ENCODE data around the gene SLC8B1.

SLC8B1 gene

DNA sequence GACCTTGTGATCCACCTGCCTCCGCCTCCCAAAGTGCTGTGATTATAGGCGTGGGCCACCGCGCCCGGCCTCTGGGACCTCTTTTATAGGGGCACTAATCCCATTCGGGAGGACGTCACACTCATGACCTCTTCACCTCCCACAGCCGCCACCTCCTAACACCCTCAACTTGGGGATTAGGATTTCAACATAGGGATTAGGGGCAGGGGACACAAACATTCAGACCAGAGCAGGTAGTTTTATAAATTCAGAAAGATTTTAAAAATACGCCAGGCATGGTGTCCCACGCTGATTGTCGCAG is 64.2 kb downstream of the SLC8B1 start:
- no peak for DNase-seq (ENCODE audit: low read depth in 2 of 2)

- no peak for DNase-seq (ENCODE audit: low read depth in 2 of 2)
These were observed 65.5 kb downstream of the SLC8B1 start for GRCh38 chr12:113269257-113269943.

- DNase-seq (ENCODE audit: low read depth in 2 of 2): no peak
These were observed 66.3 kb downstream of the SLC8B1 start for GRCh38 chr12:113268621-113269020.

DNA sequence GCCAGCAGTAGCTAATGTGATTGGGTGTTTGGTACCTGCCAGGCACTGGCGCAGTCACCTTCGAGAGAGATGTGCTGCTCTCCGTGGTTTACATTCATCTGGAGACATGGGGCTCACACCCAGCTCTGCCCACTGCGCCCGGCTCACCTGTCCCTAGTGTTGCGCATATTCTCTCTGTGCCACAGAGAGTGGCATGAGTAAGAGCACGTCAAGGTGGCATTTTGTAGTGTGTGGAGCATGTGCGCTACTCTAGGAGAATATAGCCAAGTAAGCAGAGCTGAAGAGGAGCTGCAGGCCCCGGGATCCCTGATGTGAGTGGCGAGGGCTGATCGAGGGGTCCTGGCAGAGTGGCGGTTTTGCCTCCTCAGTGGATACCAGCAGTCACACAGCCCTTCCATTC is 66.8 kb downstream of the SLC8B1 start:
- DNase-seq (ENCODE audit: low read depth in 2 of 2): no peak

DNA sequence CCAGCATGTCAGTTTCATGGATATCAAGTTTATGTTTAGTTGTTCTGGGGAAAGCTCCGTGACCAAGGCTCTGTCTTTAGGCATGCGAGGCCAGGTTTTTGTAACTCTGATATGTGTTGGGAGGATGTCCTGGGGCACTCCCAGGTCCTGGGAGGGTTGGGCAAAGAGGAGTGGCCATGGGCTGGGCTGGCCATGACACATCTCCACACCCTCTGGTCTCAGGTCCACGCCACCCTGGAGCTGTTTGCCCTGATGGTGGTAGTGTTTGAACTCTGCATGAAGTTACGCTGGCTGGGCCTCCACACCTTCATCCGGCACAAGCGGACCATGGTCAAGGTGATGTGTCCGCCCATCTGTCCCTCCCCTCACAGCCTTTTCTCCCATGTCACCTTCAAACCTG is 67.3 kb downstream of the SLC8B1 start:
- no peak for DNase-seq (ENCODE audit: low read depth in 2 of 2)

GRCh38 chr12:113266106-113266895 is 68.6 kb downstream of the SLC8B1 start:
- DNase-seq (ENCODE audit: low read depth in 2 of 2): no peak

DNA sequence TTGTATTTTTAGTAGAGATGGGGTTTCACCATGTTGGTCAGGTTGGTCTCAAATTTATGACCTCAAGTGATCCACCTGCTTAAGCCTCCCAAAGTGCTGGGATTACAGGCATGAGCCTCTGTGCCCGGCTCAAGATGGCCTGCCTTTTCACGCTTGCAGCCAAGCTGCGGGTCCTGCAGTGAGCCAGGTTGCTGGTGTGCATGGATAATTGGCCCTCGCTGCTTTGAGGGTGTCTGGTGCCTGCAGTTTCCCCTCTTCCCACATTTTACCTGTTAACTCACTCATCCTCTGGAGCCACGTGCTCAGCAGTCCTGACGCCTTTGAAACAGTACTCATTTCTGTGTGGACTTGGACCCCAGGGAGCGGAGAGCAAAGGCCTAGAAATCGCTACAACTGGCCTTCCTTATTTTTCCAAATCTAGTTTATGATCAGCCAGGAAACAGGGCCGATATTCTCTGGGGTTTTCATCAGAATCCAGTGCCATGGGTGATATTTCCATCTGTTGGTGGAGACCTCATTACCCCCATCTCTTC is 71.4 kb downstream of the SLC8B1 start:
- no peak for DNase-seq (ENCODE audit: low read depth in 2 of 2)

- no peak for DNase-seq (ENCODE audit: low read depth in 2 of 2)
These were observed 72.2 kb downstream of the SLC8B1 start for GRCh38 chr12:113262710-113263109.

DNA sequence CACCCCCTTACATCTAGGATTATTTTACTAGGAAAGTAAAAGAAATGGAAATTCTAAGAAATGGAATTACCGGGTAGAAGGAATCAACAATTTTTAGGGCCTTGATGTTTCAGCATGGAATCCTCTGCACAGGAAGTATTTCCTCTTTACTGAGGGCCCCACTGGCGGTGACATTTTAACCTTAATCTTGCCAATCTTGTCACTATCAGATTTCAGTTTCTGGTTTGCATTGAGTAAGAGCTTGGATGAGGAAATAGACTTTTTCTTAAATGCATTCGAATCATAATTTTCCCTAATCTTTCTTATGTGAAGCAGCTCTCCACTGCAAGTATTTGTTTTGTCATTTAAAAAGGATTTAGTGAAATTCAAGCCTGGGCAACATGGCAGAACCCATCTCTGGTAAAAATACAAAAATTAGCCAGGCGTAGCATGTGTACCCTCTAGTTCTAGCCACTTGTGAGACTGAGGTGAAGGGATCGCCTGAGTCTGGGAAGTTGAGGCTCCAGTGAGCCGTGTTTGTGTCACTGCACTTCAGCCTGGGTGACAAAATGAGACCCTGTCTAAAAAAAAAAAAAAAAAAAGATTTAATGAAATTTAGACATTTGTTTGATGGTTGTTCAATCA is 73.0 kb downstream of the SLC8B1 start:
- DNase-seq (ENCODE audit: low read depth in 2 of 2): no peak

DNA sequence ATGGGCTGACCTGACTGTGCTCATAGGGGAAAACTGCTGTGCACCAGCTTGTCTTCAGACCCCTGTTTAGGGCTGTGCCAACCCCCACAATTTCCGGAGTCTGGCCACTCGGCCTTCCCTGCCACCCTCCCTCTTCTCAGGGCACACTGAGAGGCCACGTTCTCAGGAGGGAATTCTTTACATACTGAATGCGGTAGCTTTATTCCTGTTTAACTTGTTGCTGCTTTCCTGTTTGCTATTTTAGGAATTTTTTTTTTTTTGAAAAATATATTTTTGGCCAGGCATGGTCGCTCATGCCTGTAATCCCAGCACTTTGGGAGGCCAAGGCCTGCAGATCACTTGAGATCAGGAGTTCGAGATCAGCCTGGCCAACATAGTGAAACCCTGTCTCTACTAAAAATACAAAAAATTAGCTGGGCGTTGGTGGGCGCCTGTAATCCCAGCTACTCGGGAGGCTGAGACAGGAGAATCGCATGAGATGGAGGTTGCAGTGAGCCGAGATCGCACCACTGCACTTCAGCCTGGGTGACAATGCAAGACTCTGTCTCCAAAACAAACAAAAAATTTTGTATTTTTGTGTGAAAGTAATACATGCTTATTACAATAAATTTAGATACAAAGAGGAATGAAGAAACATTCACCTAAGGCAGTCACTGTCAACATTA is 74.1 kb downstream of the SLC8B1 start:
- no peak for DNase-seq (ENCODE audit: low read depth in 2 of 2)

DNA sequence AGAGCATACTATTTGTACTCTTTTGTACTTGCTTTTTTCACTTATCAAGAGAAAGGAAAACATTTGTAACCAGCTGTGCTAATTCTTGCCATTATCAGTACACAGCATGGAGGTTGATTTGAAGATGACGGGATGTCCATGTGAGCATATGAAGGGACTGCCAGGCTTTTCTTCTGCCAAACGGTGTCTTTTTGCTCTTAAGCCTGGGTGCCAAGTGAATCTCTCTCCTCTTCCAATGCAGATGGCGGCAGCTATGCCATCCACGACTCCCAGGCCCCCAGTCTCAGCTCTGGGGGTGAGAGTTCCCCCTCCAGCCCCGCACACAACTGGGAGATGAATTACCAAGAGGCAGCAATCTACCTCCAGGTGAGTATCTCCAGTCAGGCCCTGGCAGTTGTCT is 74.8 kb downstream of the SLC8B1 start:
- DNase-seq (ENCODE audit: low read depth in 2 of 2): no peak

- DNase-seq (ENCODE audit: low read depth in 2 of 2): no peak
These were observed 77.3 kb downstream of the SLC8B1 start for GRCh38 chr12:113257564-113257963.

DNA sequence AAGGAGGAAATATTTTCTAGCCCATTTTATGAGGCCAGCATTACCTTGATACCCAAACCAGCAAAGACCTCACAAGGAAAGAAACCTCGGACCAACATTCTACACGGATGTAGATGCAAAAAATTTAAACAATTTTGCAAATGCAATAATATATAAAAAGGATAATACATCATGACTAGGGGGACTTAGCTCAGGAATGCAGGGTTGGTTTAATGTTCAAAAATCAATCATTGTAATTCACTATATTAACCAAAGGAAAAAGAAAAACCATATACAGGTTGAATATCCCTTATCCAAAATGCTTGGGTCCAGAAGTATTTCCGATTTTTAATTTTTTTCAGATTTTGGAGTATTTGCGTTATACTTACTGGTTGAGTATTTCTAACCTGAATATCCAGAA is 80.6 kb downstream of the SLC8B1 start:
- no peak for DNase-seq (ENCODE audit: low read depth in 2 of 2)

GRCh38 chr12:113253532-113254285 is 81.2 kb downstream of the SLC8B1 start:
- no peak for DNase-seq (ENCODE audit: low read depth in 2 of 2)

DNA sequence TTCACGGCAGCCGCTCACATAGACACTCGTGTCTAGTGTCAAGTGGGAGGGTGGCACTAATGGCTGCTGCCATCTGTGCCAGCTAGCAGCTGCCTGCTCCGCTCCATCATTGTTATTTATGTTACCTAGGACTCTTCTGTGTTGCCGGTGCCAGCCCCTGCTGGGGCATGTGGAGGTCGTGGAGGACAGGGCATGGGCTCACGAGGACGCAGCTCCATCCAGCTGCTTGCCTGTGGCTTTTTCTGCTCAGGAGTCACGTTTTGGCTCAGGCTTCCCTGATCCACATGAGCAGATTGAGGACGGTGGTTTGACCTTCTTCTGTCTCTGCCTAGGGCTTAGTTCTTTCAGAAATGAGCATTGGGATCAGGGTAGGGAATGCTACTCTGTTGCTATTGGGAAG is 82.4 kb downstream of the SLC8B1 start:
- no peak for DNase-seq (ENCODE audit: low read depth in 2 of 2)

DNA sequence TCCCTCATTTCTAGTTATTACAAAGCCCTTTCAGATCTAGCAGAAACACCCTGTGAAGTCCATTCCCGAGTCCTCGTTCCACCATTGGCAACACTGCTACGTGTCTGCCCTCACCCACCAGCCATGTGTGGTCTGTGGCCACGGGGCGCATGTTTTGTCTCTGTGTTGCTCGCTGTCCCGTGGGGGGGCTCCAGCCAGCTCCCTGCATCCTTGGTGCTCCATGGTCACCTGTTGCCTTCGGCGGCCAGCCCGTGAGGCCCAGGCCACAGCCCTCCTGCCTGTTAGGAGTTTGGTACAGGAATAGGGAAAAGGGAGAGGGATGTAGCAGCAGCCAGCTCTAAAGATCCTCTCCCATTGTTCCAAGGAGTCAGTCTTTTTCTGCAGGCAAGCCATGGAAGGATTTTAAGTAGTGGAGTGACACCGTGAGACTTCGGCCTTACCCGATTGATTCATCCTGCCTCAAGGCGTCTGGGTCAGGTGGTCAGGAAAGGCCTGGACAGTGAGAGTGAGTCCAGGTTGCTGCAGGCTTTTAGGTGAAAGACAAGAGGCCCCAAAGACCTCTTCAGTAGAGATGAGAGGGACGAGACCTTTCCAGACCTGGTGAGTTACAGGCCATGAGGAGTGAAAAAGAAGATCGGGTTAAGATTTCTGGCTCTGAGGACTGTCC is 83.4 kb downstream of the SLC8B1 start:
- DNase-seq (ENCODE audit: low read depth in 2 of 2): no peak

- DNase-seq (ENCODE audit: low read depth in 2 of 2): no peak
These were observed 84.9 kb downstream of the SLC8B1 start for GRCh38 chr12:113250045-113250444.

- DNase-seq (ENCODE audit: low read depth in 2 of 2): no peak
These were observed 85.4 kb downstream of the SLC8B1 start for GRCh38 chr12:113249546-113249945.

GRCh38 chr12:113248842-113249435 is 86.0 kb downstream of the SLC8B1 start:
- no peak for DNase-seq (ENCODE audit: low read depth in 2 of 2)
